ENCODE results near the gene PTPRM.
"Not testable (repeated sequence)": the region's sequence is repeated elsewhere in the genome, so short reads cannot be mapped to it uniquely, and the experiment has no call there.

Gene PTPRM

GRCh38 chr18:8435376-8435775, 868.3 kb downstream of the PTPRM start:
- no peaks in the 10 kb centered on the region; the same call in 1 of the 2 replicates for H3K4me1 ChIP-seq (ENCODE audit: control insufficient read depth, insufficient read depth, low read length)
- WGBS (ENCODE audit: insufficient coverage, insufficient read length), result no CpG with 5 or more reads among the region's 14 CpGs
- H3K36me3 ChIP-seq (ENCODE audit: control insufficient read depth, insufficient read depth, low read length), result no peaks in the 10 kb centered on the region
- H3K27ac ChIP-seq (ENCODE audit: low read length), result no peak overlapping the region
- H3K4me3 ChIP-seq (ENCODE audit: low read length), result no peak overlapping the region
- no peaks in the 10 kb centered on the region for H3K9me3 ChIP-seq (ENCODE audit: control insufficient read depth, insufficient read depth, low read length)
- no peak for DNase-seq (ENCODE audit: low read depth, low spot score)
- H3K27me3 ChIP-seq (ENCODE audit: control insufficient read depth, insufficient read depth, low read length), result no peaks in the 10 kb centered on the region

DNA sequence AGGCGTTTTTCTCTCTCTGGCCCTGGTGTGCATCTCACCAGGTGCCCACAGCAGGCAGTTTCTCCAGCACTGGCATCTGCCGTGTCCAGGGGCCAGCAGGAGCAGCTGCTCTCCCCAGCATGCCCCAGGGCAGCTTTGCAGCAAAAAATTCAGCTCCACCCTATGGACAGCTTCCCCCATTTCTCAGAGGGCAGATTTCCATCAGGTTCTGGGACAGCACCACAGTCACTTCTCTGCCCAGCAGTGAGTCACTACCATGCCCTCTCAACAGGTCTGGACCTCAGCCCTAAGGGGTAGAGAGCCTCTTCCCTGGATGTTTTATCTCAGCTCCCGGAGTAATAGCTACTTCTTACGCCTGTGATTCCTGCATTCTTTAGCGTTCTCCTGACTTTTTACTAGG, 871.9 kb downstream of the PTPRM start:
- WGBS (ENCODE audit: insufficient coverage, insufficient read length), result no CpG with 5 or more reads among the region's 5 CpGs
- Histone ChIP-seq H3K4me1 (ENCODE audit: control insufficient read depth, insufficient read depth, low read length) (no peaks in the 10 kb centered on the region), H3K36me3 (ENCODE audit: control insufficient read depth, insufficient read depth, low read length) (no peaks in the 10 kb centered on the region), H3K27me3 (ENCODE audit: control insufficient read depth, insufficient read depth, low read length) (no peaks in the 10 kb centered on the region), H3K27ac (ENCODE audit: low read length) (no peak overlapping the region), H3K4me3 (ENCODE audit: low read length) (no peak overlapping the region), H3K9me3 (ENCODE audit: control insufficient read depth, insufficient read depth, low read length) (no peaks in the 10 kb centered on the region)
- no peak for DNase-seq (ENCODE audit: low read depth, low spot score)

GRCh38 chr18:8443505-8443904, 876.4 kb downstream of the PTPRM start:
- H3K4me3 ChIP-seq (ENCODE audit: low read length), result no peak overlapping the region
- no CpG with 5 or more reads among the region's 1 CpG for WGBS (ENCODE audit: insufficient coverage, insufficient read length)
- no peaks in the 10 kb centered on the region for H3K27me3 ChIP-seq (ENCODE audit: control insufficient read depth, insufficient read depth, low read length)
- DNase-seq (ENCODE audit: low read depth, low spot score), result no peak
- no peaks in the 10 kb centered on the region for H3K4me1 ChIP-seq (ENCODE audit: control insufficient read depth, insufficient read depth, low read length)
- H3K27ac ChIP-seq (ENCODE audit: low read length), result no peak overlapping the region
- H3K36me3 ChIP-seq (ENCODE audit: control insufficient read depth, insufficient read depth, low read length), result no peaks in the 10 kb centered on the region
- no peaks in the 10 kb centered on the region for H3K9me3 ChIP-seq (ENCODE audit: control insufficient read depth, insufficient read depth, low read length)

DNA sequence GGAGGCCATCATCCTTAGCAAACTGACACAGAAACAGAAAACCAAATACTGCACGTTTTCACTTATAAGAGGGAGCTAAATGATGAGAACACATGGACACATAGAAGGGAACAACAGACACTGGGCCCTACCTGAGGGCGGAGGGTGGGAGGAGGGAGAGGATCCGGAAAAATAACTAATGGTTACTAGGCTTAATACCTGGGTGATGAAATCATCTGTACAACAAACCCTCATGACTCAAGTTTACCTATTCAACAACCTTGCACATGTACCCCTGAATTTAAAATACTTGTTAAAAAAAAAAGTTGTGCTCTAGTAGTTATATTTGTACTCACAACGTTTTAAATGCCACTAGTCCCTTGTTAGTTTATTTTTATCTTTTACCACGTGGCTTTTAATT, 879.8 kb downstream of the PTPRM start:
- H3K27me3 ChIP-seq (ENCODE audit: control insufficient read depth, insufficient read depth, low read length); H3K4me3 ChIP-seq (ENCODE audit: low read length); DNase-seq (ENCODE audit: low read depth, low spot score); H3K9me3 ChIP-seq (ENCODE audit: control insufficient read depth, insufficient read depth, low read length); H3K36me3 ChIP-seq (ENCODE audit: control insufficient read depth, insufficient read depth, low read length); H3K4me1 ChIP-seq (ENCODE audit: control insufficient read depth, insufficient read depth, low read length); H3K27ac ChIP-seq (ENCODE audit: low read length): not testable (repeated sequence)
- WGBS (ENCODE audit: insufficient coverage, insufficient read length), result no CpG with 5 or more reads among the region's 5 CpGs

DNA sequence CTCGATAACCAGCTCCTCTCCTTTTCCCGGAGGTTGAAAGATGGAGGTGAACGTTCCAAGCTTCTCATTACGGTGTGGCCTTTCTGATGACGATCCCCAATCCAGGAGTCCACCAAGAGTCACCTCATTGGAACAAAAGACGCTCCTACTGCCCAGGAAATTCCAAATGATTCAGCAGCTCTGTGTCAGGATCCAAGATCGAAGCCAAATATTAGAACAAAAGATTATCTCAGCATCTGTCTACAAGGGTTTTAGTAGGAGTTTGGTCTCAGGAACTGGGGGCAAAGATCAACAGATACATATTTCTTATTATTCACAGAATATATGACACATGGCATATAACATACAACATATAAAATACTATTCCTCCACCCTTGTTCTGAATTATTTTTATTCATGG, 881.0 kb downstream of the PTPRM start:
- no peaks in the 10 kb centered on the region for H3K36me3 ChIP-seq (ENCODE audit: control insufficient read depth, insufficient read depth, low read length)
- H3K4me1 ChIP-seq (ENCODE audit: control insufficient read depth, insufficient read depth, low read length), result no peaks in the 10 kb centered on the region
- H3K27me3 ChIP-seq (ENCODE audit: control insufficient read depth, insufficient read depth, low read length), result no peaks in the 10 kb centered on the region
- no peaks in the 10 kb centered on the region for H3K9me3 ChIP-seq (ENCODE audit: control insufficient read depth, insufficient read depth, low read length)
- WGBS (ENCODE audit: insufficient coverage, insufficient read length), result no CpG with 5 or more reads among the region's 7 CpGs
- no peak overlapping the region for H3K27ac ChIP-seq (ENCODE audit: low read length)
- DNase-seq (ENCODE audit: low read depth, low spot score), result no peak
- no peak overlapping the region for H3K4me3 ChIP-seq (ENCODE audit: low read length)

- peak; percentile 39 for DNase-seq (ENCODE audit: low read depth, low spot score)
- no CpG with 5 or more reads among the region's 5 CpGs for WGBS (ENCODE audit: insufficient coverage, insufficient read length)
- no peaks in the 10 kb centered on the region for H3K36me3 ChIP-seq (ENCODE audit: control insufficient read depth, insufficient read depth, low read length)
- no peak overlapping the region for H3K27ac ChIP-seq (ENCODE audit: low read length)
- H3K9me3 ChIP-seq (ENCODE audit: control insufficient read depth, insufficient read depth, low read length), result no peaks in the 10 kb centered on the region
- no peaks in the 10 kb centered on the region for H3K4me1 ChIP-seq (ENCODE audit: control insufficient read depth, insufficient read depth, low read length)
- H3K4me3 ChIP-seq (ENCODE audit: low read length), result no peak overlapping the region
- no peaks in the 10 kb centered on the region; the same call in 1 of the 2 replicates for H3K27me3 ChIP-seq (ENCODE audit: control insufficient read depth, insufficient read depth, low read length)
Measured at GRCh38 chr18:8450013-8450412, 882.9 kb downstream of the PTPRM start.

DNA sequence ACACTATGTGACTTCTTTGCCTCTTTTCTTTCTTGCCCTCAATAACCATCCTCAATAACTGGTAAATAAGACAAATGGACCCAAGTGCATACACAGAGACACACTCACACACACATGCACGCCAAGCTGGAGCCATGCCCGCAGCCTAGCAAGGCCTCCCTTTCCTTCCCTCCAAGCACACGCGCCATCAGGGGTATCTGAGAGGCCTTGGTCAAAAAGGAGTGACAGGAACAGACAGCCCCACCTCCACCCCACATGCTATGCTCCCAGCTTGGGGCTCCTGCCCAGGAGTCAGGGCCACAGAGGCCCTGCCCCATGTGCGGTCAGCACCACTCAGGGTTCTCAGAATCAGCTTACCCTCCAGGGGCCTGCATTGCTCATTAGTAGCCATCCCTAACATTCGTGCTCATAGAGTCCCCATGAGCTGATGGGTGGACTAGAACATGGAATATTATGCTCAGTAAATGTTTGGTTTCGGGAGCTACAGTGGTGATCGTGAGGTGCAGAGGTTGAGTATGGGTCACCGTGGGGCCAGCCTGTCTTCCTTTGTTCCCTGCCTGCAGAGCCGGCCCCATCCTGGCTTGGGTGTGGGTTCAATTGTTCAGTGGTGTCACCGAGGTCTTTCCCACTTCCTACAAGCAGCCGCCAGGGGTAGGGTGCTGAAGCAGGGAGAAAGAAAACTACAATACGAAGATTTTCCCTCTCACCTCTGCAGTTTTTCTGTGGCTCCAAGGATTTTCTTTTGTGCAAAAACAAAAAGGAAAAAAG, 884.0 kb downstream of the PTPRM start:
- Histone ChIP-seq H3K9me3 (ENCODE audit: control insufficient read depth, insufficient read depth, low read length) (no peaks in the 10 kb centered on the region), H3K27ac (ENCODE audit: low read length) (no peak overlapping the region), H3K36me3 (ENCODE audit: control insufficient read depth, insufficient read depth, low read length) (no peaks in the 10 kb centered on the region), H3K4me1 (ENCODE audit: control insufficient read depth, insufficient read depth, low read length) (no peaks in the 10 kb centered on the region), H3K4me3 (ENCODE audit: low read length) (no peak overlapping the region), H3K27me3 (ENCODE audit: control insufficient read depth, insufficient read depth, low read length) (no peaks in the 10 kb centered on the region; the same call in 1 of the 2 replicates)
- no CpG with 5 or more reads among the region's 13 CpGs for WGBS (ENCODE audit: insufficient coverage, insufficient read length)
- DNase-seq (ENCODE audit: low read depth, low spot score), result no peak

GRCh38 chr18:8453528-8453927, 886.4 kb downstream of the PTPRM start:
- no peak for DNase-seq (ENCODE audit: low read depth, low spot score)
- no peaks in the 10 kb centered on the region for H3K4me1 ChIP-seq (ENCODE audit: control insufficient read depth, insufficient read depth, low read length)
- H3K27ac ChIP-seq (ENCODE audit: low read length), result no peak overlapping the region
- WGBS (ENCODE audit: insufficient coverage, insufficient read length), result no CpG with 5 or more reads among the region's 3 CpGs
- H3K27me3 ChIP-seq (ENCODE audit: control insufficient read depth, insufficient read depth, low read length), result no peaks in the 10 kb centered on the region; the same call in 1 of the 2 replicates
- no peaks in the 10 kb centered on the region for H3K36me3 ChIP-seq (ENCODE audit: control insufficient read depth, insufficient read depth, low read length)
- H3K9me3 ChIP-seq (ENCODE audit: control insufficient read depth, insufficient read depth, low read length), result no peaks in the 10 kb centered on the region
- no peak overlapping the region for H3K4me3 ChIP-seq (ENCODE audit: low read length)

GRCh38 chr18:8454136-8454535, 887.0 kb downstream of the PTPRM start:
- H3K27ac ChIP-seq (ENCODE audit: low read length), result no peak overlapping the region
- H3K9me3 ChIP-seq (ENCODE audit: control insufficient read depth, insufficient read depth, low read length), result no peaks in the 10 kb centered on the region
- no CpG with 5 or more reads among the region's 1 CpG for WGBS (ENCODE audit: insufficient coverage, insufficient read length)
- no peaks in the 10 kb centered on the region; the same call in 1 of the 2 replicates for H3K27me3 ChIP-seq (ENCODE audit: control insufficient read depth, insufficient read depth, low read length)
- H3K4me1 ChIP-seq (ENCODE audit: control insufficient read depth, insufficient read depth, low read length), result no peaks in the 10 kb centered on the region
- H3K36me3 ChIP-seq (ENCODE audit: control insufficient read depth, insufficient read depth, low read length), result no peaks in the 10 kb centered on the region
- H3K4me3 ChIP-seq (ENCODE audit: low read length), result no peak overlapping the region
- DNase-seq (ENCODE audit: low read depth, low spot score), result no peak

DNA sequence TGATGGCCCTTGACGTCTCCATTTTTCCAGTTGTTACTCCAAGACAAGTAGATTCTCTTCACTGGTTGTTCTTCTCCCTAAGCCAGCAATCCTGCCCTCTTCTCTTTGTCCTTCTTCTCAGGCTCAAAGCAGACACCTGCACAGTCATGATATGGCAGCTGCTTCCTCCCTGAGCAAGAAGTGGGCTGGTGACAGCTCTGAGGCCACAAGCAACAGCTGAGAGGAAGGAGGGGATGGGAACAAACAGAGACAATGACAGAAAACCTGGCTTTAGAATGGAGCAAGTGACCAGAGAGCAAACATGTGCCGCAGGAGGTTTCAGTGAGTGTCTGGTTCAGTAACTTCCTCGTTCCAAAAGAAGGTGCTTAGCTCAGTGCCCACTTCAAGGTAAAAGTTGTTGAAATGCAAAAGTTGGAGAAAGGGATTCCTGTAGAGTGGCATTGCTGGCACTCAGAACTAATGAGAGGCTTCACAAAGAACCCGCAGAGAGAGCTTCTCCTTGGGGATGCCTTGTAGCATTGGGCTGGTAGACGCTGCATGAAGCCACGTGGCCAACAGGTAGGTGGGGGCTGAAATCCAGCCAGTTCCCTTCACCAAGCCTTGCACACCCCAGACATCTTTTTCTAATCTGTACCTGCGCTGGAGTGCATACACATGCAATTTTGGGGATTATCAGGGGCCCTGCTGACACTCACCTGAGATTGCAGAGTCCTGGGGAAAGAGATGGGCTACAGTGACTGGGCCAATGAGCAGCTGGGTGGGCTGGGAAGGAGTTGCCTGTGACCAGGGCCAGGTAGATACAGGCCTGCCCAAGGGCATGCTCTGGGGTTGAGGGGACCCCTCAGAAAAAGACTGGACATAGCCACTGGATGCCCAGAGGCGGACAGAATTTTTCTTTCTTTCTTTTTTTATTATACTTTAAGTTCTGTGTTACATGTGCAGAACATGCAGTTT, 888.8 kb downstream of the PTPRM start:
- Histone ChIP-seq H3K4me3 (ENCODE audit: low read length) (no peak overlapping the region), H3K27ac (ENCODE audit: low read length) (no peak overlapping the region), H3K27me3 (ENCODE audit: control insufficient read depth, insufficient read depth, low read length) (no peaks in the 10 kb centered on the region; the same call in 1 of the 2 replicates), H3K36me3 (ENCODE audit: control insufficient read depth, insufficient read depth, low read length) (no peaks in the 10 kb centered on the region), H3K4me1 (ENCODE audit: control insufficient read depth, insufficient read depth, low read length) (no peaks in the 10 kb centered on the region), H3K9me3 (ENCODE audit: control insufficient read depth, insufficient read depth, low read length) (no peaks in the 10 kb centered on the region)
- no peak for DNase-seq (ENCODE audit: low read depth, low spot score)
- WGBS (ENCODE audit: insufficient coverage, insufficient read length), result no CpG with 5 or more reads among the region's 8 CpGs

Data from iPS DF 6.9 (cell line).